Measurements from ENCODE around the gene EMD.
A peak's percentile ranks its signal among the peaks of the same experiment; 100 is the strongest.

Gene EMD

DNA sequence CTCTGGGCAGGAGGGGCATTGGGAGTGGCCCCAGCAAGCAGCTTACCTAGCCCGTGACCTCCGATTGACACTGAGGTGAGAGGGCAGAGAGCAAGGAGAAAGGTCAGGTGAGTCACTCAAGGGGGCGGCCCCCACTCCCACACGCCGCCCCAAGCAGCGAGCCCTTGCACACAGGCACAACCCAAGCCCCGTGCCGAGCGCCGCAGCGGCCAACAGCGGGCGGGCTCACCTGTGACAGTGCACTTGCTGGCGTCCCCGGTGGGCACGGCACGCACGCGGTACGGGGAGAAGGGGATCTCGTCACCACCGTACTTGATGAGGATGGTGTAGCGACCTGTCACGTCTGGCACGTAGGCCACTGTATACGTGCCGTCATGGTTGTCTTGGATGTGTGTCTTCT, 21.9 kb upstream of the EMD start:
- no peak for FAIRE-seq
- no peak for DNase-seq (ENCODE audit: insufficient read length)
- TF ChIP-seq POLR2A (IDR thresholded peaks at IDR 0.05; ENCODE audit: low read depth, low read length) (no peak; the same call in 1 of the 2 replicates), TAF1 (IDR thresholded peaks at IDR 0.05; ENCODE audit: borderline replicate concordance, low read depth, low read length) (no peak), POLR2AphosphoS5 (IDR thresholded peaks at IDR 0.05; ENCODE audit: low read depth, low read length) (peak; percentile 48; the same call in 1 of the 2 replicates)

DNA sequence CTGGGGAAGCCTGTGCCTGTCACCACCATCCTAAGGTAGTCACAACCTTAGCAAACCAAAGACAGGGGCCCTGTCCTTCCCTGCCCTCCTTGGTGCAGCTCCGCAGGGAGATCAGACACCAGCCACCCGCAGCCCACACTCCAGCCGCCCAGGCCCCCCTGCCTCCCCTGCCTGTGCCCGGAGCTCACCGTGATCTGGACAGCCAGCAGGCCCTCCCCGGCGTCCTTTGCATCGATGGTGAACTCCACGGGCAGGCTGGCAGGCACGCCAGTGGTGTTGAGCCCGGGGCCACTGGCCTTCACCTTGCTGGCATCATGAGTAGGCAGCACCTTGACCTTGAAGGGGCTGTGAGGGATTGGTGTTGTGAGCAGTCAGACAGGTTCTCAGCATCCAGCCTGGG, 21.1 kb upstream of the EMD start:
- FAIRE-seq = no peak
- DNase-seq (ENCODE audit: insufficient read length) = no peak
- TF ChIP-seq POLR2AphosphoS5 (IDR thresholded peaks at IDR 0.05; ENCODE audit: low read depth, low read length) = peak; percentile 19; the same call in 1 of the 2 replicates
- TF ChIP-seq TAF1 (IDR thresholded peaks at IDR 0.05; ENCODE audit: borderline replicate concordance, low read depth, low read length) = no peak

DNA sequence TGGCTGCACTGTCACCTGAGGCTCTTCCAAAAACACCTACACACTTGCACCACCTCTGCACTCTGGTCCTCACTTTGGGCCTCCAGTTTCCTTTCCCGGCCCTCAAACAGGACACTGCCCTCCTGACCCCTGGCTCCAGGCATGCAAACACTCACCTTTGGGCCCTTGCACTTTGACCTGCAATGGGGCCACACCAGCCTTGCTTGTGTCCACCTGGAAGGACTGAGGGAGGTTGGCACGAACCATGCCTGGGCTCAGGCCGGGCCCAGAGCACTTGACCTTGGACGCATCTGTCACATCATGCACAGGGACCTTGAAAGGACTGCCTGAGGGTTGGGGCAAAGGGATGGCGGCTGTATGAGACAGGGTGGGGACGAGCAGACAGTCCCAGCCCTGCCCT, 20.3 kb upstream of the EMD start:
- FAIRE-seq (no peak), DNase-seq (ENCODE audit: insufficient read length) (no peak)
- no peak for TF ChIP-seq POLR2AphosphoS5 (IDR thresholded peaks at IDR 0.05; ENCODE audit: low read depth, low read length)
- no peak for TF ChIP-seq TAF1 (IDR thresholded peaks at IDR 0.05; ENCODE audit: borderline replicate concordance, low read depth, low read length)
- no peak for TF ChIP-seq POLR2A (IDR thresholded peaks at IDR 0.05; ENCODE audit: low read depth, low read length)

DNA sequence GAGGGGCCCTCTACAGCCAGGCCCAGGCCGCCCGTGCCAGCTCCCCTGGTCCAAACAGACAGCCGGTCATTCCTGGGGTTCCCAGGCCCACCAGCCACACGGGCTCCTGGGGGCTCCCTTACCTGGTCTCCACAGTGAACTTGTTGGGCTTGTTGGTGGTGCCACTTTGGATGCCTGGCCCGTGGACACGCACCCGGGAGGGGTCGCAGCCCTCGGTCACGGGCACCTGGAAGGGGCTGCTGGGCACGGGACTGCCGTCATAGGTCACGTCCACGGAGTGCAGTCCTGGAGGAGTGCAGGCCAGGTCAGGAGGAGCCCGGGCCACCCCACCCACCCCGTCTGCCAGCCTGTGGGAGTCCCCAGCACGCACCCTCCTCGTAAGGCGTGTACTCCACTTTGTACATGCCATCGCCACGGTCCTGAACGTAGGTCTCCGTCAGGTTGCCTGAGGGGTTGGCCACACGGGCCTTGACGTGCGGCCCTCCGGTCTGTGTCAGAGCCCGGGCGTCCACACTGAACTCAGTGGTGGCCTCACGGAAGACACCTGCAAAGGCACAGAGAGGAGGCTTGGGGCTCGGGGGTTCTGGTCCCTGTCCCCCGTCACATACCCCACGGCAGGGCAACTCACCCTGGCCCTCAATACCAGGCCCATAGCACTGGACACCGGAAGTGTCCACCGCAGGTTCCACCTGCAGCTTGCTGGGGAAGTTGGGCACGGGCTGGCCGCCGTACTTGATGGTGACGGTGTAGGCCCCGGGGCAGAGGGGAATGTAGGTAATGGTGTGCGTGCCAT, 19.5 kb upstream of the EMD start:
- FAIRE-seq = no peak
- no peak for TF ChIP-seq TAF1 (IDR thresholded peaks at IDR 0.05; ENCODE audit: borderline replicate concordance, low read depth, low read length)
- no peak for TF ChIP-seq POLR2AphosphoS5 (IDR thresholded peaks at IDR 0.05; ENCODE audit: low read depth, low read length)
- no peak for TF ChIP-seq POLR2A (IDR thresholded peaks at IDR 0.05; ENCODE audit: low read depth, low read length)

DNA sequence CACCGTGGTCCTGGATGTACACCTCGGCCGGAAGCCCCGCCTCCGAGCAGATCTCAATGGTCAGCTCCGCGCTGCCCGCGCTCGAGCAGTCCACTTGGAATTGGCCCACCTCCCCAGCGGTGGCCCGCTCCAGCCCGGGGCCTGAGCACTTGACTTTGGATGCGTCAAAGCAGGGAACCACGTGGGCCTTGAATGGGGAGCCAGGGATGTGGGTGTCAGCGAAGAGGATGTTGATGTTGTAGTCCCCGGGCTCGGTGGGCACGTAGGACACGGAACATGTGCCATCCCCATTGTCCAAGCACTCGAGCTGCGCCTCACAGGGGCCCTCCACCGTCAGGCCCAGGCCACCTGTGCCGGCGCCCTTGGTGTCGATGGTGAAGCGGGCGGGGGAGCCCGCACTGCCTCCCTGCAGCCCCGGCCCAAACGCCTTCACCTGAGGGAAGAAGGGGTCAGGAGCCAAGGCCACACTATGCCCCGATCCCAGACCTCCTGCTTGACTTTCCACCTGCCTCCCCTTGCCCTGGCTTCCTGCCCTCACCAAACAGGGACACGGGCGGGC, 18.9 kb upstream of the EMD start:
- FAIRE-seq (no peak), DNase-seq (ENCODE audit: insufficient read length) (no peak)
- TF ChIP-seq TAF1 (IDR thresholded peaks at IDR 0.05; ENCODE audit: borderline replicate concordance, low read depth, low read length) (no peak), POLR2A (IDR thresholded peaks at IDR 0.05; ENCODE audit: low read depth, low read length) (no peak)

More for the DNA sequence above, 19.5 kb upstream of the EMD start:
- no peak for DNase-seq (ENCODE audit: insufficient read length)

DNA sequence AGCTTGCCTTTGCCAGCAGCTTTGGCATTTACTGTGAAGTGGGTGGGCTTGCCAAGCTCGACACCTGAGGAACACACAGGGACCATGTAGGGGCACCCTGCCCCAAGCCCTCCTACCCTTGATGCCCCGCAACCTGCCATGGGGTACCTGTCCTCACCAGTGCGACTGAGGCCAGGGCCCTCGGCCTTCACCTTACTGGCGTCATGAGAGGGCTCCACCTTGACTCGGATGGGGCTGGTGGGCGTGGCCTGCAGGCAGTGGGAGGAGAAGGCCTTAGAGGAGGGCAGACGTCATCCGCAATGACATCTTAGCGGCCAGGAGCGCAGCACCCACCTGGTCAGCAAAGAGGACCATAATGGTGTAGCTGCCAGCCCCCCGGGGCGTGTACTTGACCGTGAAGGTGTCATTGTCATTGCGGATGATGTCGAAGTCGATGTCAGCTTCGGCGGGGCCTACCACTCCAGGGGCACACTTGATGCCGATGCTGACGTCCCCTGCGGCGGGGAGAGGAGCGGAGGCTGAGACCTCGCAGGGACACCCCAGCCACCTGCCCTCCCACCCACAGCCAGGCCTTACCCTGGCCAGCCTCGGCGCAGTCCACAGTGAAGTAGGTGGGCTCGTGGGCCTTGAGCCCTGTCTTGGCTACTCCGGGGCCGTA, 16.9 kb upstream of the EMD start:
- DNase-seq (ENCODE audit: insufficient read length) (no peak), FAIRE-seq (no peak)
- TF ChIP-seq TAF1 (IDR thresholded peaks at IDR 0.05; ENCODE audit: borderline replicate concordance, low read depth, low read length) = no peak
- no peak for TF ChIP-seq POLR2A (IDR thresholded peaks at IDR 0.05; ENCODE audit: low read depth, low read length)
- TF ChIP-seq POLR2AphosphoS5 (IDR thresholded peaks at IDR 0.05; ENCODE audit: low read depth, low read length) = no peak

DNA sequence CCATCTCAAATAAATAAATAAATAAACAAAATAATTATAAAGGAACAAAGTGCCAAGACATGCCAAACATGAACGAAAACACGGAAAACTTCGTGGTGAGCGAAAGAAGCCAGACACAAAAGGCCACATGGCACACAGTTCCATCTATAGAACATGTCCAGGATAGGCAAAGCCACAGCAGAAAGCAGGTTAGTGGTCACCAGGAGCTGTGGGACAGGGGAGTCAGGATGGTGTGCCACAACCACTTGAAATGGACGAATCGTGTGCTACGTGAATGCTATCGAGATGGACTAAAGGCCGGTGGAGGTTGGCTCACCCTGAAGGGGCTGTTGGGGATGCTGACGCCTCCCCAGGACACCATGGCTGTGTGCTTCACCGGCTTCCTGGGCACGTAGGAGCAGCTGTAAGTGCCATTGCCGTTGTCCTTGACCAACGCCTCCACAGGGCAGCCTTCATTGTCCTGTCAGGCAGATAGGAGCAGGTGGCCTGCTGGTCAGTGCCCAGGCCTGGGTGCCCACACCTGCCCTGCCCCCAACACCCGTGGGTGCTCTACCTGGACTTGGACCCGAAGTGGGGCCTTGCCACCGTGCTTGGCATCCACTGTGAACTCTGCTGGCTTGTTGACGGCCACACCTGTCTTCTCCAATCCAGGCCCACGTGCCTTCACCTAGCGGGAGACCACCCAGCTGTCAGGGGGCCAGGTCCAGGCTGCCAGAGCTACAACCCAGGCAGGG, 15.2 kb upstream of the EMD start:
- no peak for TF ChIP-seq POLR2A (IDR thresholded peaks at IDR 0.05; ENCODE audit: low read depth, low read length)
- no peak; the same call in 1 of the 2 replicates for TF ChIP-seq POLR2AphosphoS5 (IDR thresholded peaks at IDR 0.05; ENCODE audit: low read depth, low read length)
- TF ChIP-seq TAF1 (IDR thresholded peaks at IDR 0.05; ENCODE audit: borderline replicate concordance, low read depth, low read length) = no peak
- FAIRE-seq (no peak), DNase-seq (ENCODE audit: insufficient read length) (no peak)

DNA sequence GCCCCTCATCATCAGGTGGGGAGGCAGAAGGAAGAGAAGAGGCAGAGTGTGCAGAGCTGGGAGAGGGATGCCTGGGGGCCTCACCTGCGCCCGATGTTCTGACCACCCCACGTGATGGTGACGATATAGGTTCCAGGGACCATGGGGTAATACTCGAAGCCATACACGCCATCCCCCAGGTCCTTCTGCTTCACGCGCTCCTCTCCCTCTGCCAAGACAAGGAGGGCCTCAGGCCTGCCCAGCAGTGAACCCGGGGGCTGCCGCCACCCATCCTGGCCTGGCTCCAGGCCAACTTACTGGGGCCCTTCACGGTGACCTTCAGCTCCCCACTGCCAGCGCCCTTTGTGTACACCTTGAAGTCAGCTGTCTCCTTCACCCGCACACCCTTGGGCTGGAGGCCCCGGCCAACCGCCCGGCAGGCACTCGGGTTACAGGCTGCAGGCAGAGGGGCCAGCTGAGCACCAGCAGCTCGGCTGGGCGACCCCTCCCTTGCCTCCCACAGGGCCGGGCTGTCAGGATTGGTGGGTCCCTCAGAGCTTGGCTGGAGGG, 14.0 kb upstream of the EMD start:
- DNase-seq (ENCODE audit: insufficient read length) = no peak
- no peak for TF ChIP-seq POLR2AphosphoS5 (IDR thresholded peaks at IDR 0.05; ENCODE audit: low read depth, low read length)
- TF ChIP-seq POLR2A (IDR thresholded peaks at IDR 0.05; ENCODE audit: low read depth, low read length) = no peak; the same call in 1 of the 2 replicates
- TF ChIP-seq TAF1 (IDR thresholded peaks at IDR 0.05; ENCODE audit: borderline replicate concordance, low read depth, low read length) = no peak
- no peak for FAIRE-seq

DNA sequence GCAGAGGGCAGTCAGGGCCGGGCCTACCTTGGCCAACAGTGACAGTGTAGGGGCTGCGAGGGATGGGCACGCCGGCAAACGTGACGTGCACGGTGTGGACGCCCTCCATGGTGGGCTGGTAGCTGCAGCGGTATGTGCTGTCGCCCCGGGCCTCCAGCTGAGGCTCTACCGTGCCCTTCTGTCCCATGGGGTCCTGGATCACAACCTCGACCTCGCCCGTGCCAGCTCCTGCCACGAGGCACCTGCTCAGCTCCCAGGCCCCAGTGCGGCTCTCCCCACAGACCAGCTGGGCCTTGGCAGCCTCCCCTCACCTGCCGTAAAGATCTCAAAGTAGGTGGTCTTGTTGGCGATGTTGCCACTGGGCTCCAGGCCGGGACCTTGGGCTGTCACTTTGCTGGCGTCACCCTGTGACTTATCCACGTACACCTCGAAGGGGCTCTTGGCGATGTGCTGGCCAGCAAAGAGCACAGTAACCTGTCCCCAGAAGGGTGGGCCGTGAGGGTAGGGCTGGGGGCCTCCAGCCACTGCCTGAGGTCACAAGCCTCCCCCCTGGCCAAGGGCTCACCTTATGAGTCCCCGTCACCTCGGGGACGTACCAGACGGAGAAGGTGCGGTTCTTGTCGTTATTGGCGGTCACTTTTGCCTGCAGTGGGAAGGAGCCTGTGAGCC, 13.0 kb upstream of the EMD start:
- FAIRE-seq = no peak
- DNase-seq (ENCODE audit: insufficient read length) = no peak
- no peak for TF ChIP-seq TAF1 (IDR thresholded peaks at IDR 0.05; ENCODE audit: borderline replicate concordance, low read depth, low read length)
- no peak for TF ChIP-seq POLR2AphosphoS5 (IDR thresholded peaks at IDR 0.05; ENCODE audit: low read depth, low read length)
- no peak for TF ChIP-seq POLR2A (IDR thresholded peaks at IDR 0.05; ENCODE audit: low read depth, low read length)

DNA sequence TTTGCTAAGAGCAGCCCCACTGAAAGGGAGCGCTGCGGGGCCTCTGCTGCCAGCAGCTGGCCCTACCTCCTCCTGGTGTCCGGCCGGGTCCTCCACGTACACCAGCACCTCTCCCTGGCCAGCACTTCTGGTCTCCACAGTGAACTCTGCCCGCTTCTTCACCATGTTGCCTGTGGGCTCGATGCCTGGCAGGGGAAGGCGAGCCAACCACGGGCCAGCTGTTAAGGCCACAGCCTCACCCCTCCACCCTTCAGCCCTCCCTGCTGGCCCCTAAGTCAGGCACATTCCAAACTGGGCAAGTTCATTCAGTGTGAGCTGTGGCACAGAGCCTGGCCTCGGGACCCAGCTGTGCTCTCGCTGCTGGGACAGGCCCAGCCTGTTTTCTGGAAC, 12.4 kb upstream of the EMD start:
- TF ChIP-seq POLR2A (IDR thresholded peaks at IDR 0.05; ENCODE audit: low read depth, low read length) = peak; percentile 42; the same call in 1 of the 2 replicates
- no peak for TF ChIP-seq POLR2AphosphoS5 (IDR thresholded peaks at IDR 0.05; ENCODE audit: low read depth, low read length)
- FAIRE-seq (no peak), DNase-seq (ENCODE audit: insufficient read length) (no peak)

Measured in GM12892 (cell line).